Measurements from ENCODE around the gene TTC28. TPM values are rescaled to one million over a fixed set of nuclear protein-coding genes. Genes with fewer than 3 reads are reported as not detected.
"Not testable (repeated sequence)": the region's sequence is repeated elsewhere in the genome, so short reads cannot be mapped to it uniquely, and the experiment has no call there.

The TTC28 gene
- polyA plus RNA-seq, 1 donor from 2014 or later, result 0.30 TPM

- no peaks in the 10 kb centered on the region for H3K4me1 Mint-ChIP-seq
Measured at GRCh38 chr22:28600546-28601143, 79.0 kb downstream of the TTC28 start.

DNA sequence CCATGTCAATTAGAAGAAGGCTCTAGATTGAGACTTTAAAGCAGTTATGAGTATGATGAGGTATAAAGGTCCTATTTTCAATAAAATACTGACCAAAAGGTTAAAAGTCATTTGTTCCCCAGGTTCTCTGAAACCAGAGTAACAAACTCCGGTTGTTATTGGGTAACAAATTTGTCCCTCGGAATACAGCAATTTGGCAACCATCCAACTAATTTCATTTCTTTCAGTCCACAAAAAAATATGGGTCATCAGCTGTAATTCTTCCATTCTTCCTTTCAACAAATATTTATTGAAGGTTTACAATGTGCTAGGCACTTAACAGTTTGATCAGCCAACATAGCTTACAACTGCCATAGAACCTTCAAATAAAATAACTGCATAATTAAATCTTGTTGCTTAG lies 79.9 kb downstream of the TTC28 start:
- H3K36me3 Mint-ChIP-seq, result no peaks in the 10 kb centered on the region
- H3K27me3 Mint-ChIP-seq, result no peaks in the 10 kb centered on the region
- H3K9me3 Mint-ChIP-seq, result no peaks in the 10 kb centered on the region
- H3K4me3 Mint-ChIP-seq, result no peak overlapping the region
- no peak overlapping the region for H3K27ac Mint-ChIP-seq
- no peaks in the 10 kb centered on the region for H3K4me1 Mint-ChIP-seq

More at GRCh38 chr22:28600546-28601143, 79.0 kb downstream of the TTC28 start:
- Mint-ChIP-seq H3K27me3 (no peaks in the 10 kb centered on the region), H3K36me3 (no peaks in the 10 kb centered on the region), H3K4me3 (no peak overlapping the region), H3K27ac (no peak overlapping the region), H3K9me3 (no peaks in the 10 kb centered on the region)

DNA sequence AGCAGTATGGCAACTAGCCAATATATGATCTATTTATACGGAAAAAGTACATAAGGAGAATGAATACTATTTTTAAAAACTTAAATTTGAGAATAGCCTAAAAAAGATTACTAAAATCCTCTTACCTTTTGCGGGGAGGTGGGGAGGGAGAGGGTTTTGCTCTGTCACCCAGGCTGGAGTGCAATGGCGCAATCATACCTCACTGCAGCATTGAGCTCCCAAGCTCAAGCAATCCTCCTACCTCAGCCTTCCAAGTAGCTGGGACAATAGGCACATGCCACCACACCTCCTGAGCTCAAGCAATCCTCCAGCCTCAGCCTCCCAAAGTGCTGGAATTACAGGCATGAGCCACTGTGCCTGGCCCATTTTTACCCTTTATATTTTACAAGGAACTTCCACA lies 82.0 kb downstream of the TTC28 start:
- Mint-ChIP-seq H3K27ac (no peak overlapping the region), H3K9me3 (no peaks in the 10 kb centered on the region), H3K4me1 (no peaks in the 10 kb centered on the region), H3K36me3 (no peaks in the 10 kb centered on the region), H3K27me3 (peaks cover 3% of the 10 kb centered on the region), H3K4me3 (no peak overlapping the region)

DNA sequence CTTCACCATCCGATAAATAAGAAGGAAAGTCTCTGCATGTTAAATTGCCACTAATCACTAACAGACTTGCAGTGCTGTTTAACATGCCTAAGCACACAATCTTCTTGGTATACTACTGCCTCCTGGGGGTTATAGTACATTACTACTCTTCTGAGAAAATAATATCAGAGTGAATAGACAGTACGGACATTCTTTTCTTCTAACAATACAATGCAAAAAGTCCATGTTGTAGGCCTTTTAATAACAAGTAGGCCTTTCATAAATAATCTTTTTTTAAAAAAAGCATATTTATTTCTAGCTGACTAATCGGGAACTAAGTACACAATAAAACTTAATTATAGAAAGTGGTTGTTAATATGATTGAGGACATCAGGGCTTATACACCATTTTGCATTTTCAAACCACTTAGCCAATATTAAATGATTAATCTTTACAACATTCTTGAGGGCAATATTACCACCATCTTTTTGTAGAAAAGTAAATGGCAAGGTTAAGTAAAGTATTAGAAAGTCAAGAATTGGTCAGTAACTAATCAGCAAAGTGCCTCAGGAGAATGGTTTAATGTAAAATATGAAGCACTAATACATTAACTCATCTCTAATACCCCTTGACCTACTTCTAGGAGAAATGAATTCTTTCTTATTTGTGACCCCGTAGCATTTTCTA lies 84.7 kb downstream of the TTC28 start:
- no peaks in the 10 kb centered on the region for H3K36me3 Mint-ChIP-seq
- no peaks in the 10 kb centered on the region for H3K9me3 Mint-ChIP-seq
- no peaks in the 10 kb centered on the region for H3K4me1 Mint-ChIP-seq
- H3K27me3 Mint-ChIP-seq, result peaks cover 3% of the 10 kb centered on the region
- H3K27ac Mint-ChIP-seq, result no peak overlapping the region
- H3K4me3 Mint-ChIP-seq, result no peak overlapping the region

GRCh38 chr22:28594076-28594796 lies 85.4 kb downstream of the TTC28 start:
- H3K27ac Mint-ChIP-seq, result no peak overlapping the region
- H3K4me3 Mint-ChIP-seq, result no peak overlapping the region
- H3K4me1 Mint-ChIP-seq, result no peaks in the 10 kb centered on the region
- no peaks in the 10 kb centered on the region for H3K36me3 Mint-ChIP-seq
- H3K27me3 Mint-ChIP-seq, result peaks cover 3% of the 10 kb centered on the region
- no peaks in the 10 kb centered on the region for H3K9me3 Mint-ChIP-seq

- Mint-ChIP-seq H3K27ac (no peak overlapping the region), H3K4me3 (no peak overlapping the region), H3K27me3 (peaks cover 3% of the 10 kb centered on the region), H3K36me3 (no peaks in the 10 kb centered on the region), H3K4me1 (no peaks in the 10 kb centered on the region), H3K9me3 (no peaks in the 10 kb centered on the region)
Measured at GRCh38 chr22:28593299-28593698, 86.3 kb downstream of the TTC28 start.

DNA sequence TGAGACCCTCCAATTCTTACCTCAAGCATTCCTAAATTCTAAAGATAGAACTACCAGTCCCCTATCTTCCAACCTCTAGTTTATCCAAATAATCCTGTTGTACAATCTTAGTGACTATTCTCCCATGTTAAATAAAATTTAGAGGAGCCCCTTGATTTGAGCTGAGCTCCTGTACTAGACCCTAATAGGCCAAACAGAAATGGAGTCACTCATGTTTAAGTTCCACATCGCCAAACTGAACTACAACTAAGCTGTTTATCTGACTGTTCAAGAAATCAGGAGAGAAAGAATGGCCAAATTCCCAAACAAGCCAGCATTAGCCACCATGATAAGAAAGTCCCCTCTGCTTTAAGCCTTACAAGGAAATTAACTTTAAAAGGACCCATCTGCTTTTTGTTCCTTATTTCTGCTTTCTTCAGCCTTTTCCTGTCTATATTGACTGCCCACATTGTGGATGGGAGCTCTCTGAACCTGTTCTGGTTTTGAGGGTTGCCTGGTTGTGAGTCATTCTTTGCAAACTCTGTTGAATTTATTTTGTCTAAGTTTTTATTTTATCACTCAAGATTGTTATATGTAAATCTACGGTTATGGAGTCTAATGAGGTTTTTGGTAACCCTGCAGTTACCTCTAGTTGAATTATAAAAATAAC lies 90.4 kb downstream of the TTC28 start:
- Mint-ChIP-seq H3K4me3 (no peak overlapping the region), H3K4me1 (no peaks in the 10 kb centered on the region), H3K27me3 (peaks cover 3% of the 10 kb centered on the region), H3K36me3 (no peaks in the 10 kb centered on the region), H3K9me3 (no peaks in the 10 kb centered on the region), H3K27ac (no peak overlapping the region)

DNA sequence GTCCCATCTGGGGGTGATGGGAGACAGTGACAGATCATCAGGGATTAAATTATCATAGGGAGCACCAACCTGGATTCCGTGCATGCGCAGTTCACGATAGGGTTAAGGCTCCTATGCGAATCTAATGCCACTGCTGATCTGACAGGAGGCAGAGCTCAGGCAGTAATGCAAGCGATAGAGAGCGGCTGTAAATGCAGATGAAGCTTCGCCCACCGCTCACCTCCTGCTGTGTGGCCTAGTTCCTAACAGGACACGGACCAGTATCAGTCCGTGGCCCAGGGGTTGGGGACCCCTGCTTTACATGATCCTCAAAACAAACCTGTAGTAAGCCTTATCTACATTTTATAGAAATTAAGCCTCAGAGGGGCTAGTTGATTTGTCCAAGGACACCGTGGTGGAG lies 94.3 kb downstream of the TTC28 start:
- Mint-ChIP-seq H3K9me3 (no peaks in the 10 kb centered on the region), H3K36me3 (no peaks in the 10 kb centered on the region), H3K4me3 (no peak overlapping the region), H3K27ac (peak overlapping the region in 1 of 3 donors; percentile 61), H3K4me1 (no peaks in the 10 kb centered on the region), H3K27me3 (no peaks in the 10 kb centered on the region)

DNA sequence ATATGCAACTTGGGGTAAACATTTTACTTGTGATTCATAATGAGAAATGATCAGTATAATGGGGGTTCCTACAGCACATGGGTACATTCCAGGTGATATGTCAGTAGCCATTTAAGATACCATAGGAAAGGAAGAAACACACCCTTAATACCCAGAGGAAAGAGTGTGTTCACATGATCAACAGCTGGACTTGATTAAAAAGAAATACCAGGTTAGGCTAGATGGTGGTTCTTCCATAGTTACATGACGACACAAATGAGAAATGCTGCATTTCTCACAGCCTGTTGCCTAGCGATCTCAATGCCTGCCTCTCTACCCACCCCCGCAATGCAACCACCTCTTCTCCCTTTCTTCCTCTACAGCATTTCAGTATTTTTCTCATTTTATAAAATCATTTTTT lies 96.8 kb downstream of the TTC28 start:
- Mint-ChIP-seq H3K4me3 (no peak overlapping the region), H3K36me3 (no peaks in the 10 kb centered on the region), H3K4me1 (peaks cover 0 to 1% (median 0%) of the 10 kb centered on the region in 3 donors), H3K27me3 (no peaks in the 10 kb centered on the region), H3K9me3 (no peaks in the 10 kb centered on the region), H3K27ac (no peak overlapping the region)

GRCh38 chr22:28581016-28581415 lies 98.6 kb downstream of the TTC28 start:
- Mint-ChIP-seq H3K27ac (no peak overlapping the region), H3K9me3 (no peaks in the 10 kb centered on the region), H3K4me3 (no peak overlapping the region), H3K36me3 (no peaks in the 10 kb centered on the region), H3K27me3 (peaks cover 2% of the 10 kb centered on the region), H3K4me1 (peaks cover 0 to 1% (median 0%) of the 10 kb centered on the region in 3 donors)

DNA sequence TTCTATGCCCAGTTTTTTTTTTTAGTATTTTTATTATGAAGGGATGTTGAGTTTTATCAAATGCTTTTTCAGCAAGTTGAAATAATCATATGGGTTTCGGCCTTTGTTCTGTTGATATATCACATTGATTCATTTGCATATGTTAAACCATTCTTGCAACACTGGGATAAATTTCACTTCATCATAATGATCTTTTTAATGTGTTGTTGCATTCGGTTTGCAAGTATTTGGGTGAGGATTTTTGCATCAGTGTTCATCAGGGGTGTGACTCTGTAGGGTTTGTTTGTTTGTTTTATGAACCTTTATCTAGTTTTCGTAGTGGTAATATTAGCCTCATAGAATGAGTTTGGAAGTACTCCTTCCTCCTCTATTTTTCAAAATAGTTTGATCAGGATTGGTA lies 103.5 kb downstream of the TTC28 start:
- Mint-ChIP-seq H3K9me3 (no peaks in the 10 kb centered on the region), H3K27me3 (peaks cover 3% of the 10 kb centered on the region), H3K4me3 (no peak overlapping the region), H3K27ac (no peak overlapping the region), H3K4me1 (peaks cover 0 to 1% (median 0%) of the 10 kb centered on the region in 3 donors), H3K36me3 (no peaks in the 10 kb centered on the region)

- Mint-ChIP-seq H3K27ac (no peak overlapping the region), H3K4me3 (no peak overlapping the region), H3K9me3 (no peaks in the 10 kb centered on the region), H3K4me1 (peaks cover 0 to 3% (median 1%) of the 10 kb centered on the region in 3 donors), H3K27me3 (peaks cover 6% of the 10 kb centered on the region), H3K36me3 (no peaks in the 10 kb centered on the region)
Measured at GRCh38 chr22:28574159-28574788, 105.4 kb downstream of the TTC28 start.

DNA sequence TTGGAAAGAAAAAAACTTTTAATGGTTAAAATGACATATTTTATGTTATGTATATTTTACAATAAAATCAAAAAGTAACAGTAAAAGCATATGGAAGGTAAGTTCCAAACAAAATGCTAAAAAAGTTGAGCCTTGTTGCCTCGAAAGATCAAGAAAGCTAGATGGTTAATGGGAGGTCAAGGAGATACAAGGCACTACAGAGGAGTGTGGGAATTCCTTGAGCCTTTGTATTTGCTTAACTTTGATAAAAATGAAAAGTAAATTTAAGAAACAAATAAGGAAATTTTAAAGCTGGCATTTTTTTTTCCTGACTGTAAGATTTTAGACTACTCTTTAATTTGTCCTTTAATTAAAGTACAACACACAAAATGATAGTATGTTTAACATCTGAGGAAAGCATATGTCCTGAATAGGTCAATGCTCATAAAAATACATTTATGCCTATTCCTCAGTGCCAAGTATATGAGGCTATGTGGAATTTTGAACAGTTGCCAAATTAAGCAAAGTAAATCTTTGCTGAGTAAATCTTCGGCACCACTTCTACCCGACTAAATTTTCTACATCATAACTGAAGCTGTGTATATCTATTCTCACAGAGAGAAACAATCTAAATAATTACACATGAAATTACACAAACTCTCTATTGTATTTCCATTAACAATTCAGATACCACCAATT lies 108.8 kb downstream of the TTC28 start:
- H3K27ac Mint-ChIP-seq, result no peak overlapping the region
- peaks cover 0 to 3% (median 0%) of the 10 kb centered on the region in 3 donors for H3K4me1 Mint-ChIP-seq
- peaks cover 4% of the 10 kb centered on the region for H3K27me3 Mint-ChIP-seq
- H3K36me3 Mint-ChIP-seq, result no peaks in the 10 kb centered on the region
- H3K4me3 Mint-ChIP-seq, result no peak overlapping the region
- H3K9me3 Mint-ChIP-seq, result no peaks in the 10 kb centered on the region

DNA sequence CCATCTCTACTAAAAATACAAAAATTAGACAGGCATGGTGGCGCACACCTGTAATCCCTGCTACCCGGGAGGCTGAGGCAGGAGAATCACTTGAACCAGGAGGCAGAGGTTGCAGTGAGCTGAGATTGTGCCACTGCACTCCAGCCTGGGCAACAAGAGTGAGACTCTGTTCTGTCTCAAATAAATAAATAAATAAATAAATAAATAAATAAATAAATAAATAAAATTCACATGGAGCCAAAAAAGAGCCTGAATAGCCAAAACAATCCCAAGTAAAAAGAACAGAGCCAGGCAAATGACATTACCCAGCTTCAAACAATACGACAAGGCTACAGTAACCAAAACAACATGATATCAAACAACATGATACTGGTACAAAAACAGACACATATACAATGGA lies 110.7 kb downstream of the TTC28 start:
- H3K27ac Mint-ChIP-seq, H3K4me1 Mint-ChIP-seq, H3K4me3 Mint-ChIP-seq, H3K27me3 Mint-ChIP-seq, H3K9me3 Mint-ChIP-seq, H3K36me3 Mint-ChIP-seq: not testable (repeated sequence)

All from IgD-negative memory B cell (primary cell).